ENCODE measurements around the gene ALG13.
"Not testable (repeated sequence)": the region's sequence is repeated elsewhere in the genome, so short reads cannot be mapped to it uniquely, and the experiment has no call there.

The ALG13 gene

DNA sequence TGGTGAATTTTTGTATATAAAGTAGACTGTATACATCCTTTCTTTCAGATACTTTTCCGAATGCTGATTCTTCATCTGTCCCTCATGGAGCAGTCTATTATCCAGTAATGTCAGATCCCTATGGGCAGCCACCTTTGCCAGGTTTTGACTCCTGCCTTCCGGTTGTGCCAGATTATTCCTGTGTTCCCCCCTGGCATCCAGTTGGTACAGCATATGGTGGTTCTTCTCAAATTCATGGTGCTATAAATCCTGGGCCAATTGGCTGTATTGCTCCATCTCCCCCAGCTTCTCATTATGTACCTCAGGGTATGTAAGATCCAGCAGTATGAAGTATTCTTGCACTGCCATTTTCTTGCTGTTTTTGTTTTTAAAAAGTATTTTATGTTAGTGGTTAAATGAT lies 78.7 kb downstream of the ALG13 start:
- no peak for DNase-seq (ENCODE audit: low spot score)

DNA sequence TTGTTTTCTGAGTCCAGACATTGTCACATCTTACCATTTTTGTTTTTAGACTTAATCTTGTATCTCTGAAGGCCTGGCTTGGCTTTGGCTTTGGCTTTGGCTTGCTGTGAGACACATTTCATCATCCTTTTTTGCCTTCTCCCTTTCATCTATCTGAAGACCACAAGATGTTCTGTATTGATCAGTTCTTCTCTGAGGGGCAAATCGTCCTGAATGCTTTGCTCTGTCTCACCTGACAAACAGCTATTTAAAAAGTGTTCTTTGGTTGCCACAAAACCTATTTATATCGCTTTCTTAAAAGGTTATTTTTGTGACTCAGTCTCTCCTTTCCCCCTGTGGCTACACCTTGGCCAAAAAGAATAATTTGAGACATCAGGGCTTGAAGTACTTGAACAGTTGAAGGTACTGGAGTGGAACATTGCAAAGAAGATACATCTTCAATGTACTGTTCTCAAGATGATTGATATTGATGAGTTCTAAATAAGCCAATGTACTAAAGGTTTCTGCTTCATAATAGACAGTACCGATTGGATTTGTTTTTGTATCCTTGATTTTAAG lies 80.7 kb downstream of the ALG13 start:
- DNase-seq (ENCODE audit: low spot score), result no peak

DNA sequence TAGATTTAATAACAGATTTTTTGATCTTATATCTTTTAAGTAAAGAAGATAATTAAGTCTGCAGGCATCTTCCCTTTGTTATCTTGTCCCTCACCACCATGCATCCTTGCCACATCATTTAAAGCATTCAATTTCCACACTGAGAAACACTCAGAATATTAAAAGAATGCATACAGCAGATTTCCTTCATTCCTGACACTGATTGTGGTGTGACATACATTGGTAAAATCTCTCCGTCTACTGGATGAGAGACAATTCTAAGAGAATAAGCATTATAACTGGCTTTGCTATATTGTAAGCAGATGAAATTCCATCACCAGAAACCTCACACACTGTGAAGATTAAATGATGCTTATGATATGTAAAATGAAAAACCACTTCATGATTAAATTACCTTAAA lies 97.6 kb downstream of the ALG13 start:
- DNase-seq (ENCODE audit: low spot score), result no peak

DNA sequence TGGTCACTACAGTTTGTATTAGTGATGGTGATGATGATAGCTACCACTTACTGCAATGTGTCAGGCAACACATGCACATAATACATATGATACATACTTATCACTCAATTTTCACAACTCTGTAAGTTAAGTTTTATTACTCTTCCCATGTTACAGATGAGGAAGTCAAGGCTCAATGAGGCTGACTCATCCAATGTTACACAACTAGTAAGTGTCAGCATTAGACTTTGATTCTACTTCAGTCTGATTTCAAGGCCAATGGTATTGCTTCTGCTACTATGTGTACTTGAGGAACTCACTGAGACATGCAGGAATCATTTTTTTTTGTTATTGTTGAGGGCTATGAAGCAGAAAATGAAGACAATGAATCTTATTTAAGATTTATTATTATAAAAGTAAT lies 98.6 kb downstream of the ALG13 start:
- DNase-seq (ENCODE audit: low spot score), result no peak

DNA sequence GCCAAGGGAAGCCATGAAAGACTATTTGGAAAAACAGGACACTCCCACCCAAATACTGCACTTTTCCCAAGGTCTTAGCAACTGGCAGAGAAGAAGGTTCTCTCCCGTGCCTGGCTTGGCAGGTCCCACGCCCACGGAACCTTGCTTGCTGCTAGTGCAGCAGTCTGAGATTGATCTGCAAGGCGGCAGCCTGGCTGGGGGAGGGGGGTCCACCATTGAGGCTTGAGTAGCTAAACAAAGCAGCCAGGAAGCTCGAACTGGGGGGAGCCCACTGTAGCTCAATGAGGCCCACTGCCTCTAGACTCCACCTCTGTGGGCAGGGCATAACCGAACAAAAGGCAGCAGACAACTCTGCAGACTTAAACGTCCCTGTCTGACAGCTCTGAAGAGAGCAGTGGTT lies 103.7 kb downstream of the ALG13 start:
- DNase-seq (ENCODE audit: low spot score), result no peak

DNA sequence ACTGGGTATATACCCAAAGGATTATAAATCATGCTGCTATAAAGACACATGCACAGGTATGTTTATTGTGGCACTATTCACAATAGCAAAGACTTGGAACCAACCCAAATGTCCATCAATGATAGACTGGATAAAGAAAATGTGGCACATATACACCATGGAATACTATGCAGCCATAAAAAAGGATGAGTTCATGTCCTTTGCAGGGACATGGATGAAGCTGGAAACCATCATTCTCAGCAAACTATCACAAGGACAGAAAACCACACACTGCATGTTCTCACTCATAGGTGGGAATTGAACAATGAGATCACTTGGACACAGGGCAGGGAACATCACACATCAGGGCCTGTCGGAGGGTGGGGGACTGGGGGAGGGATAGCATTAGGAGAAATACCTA lies 109.1 kb downstream of the ALG13 start:
- DNase-seq (ENCODE audit: low spot score), result not testable (repeated sequence)

Data from HuH-7 (cell line).